GM23338 (cell line): ENCODE measurements around the gene ZNF93. TPM values are rescaled to one million over a fixed set of nuclear protein-coding genes. Genes with fewer than 3 reads are reported as not detected.

ENCODE experiments used
- ATAC-seq: fragments of 200-7000 bp; cut with Tn5 transposase; 3 replicates; pipeline ENCODE4 v1.9.1; 2020
- DNase-seq: peaks from one replicate; pipeline ENCODE4 v3.0.0-alpha.2; 2015; ENCODE audit warnings: low spot score
- H2AFZ ChIP-seq: fragments of 200-600 bp; sonication (generic); 2 replicates; pipeline ENCODE4 v1.8.0; 2016; ENCODE audit warnings: antibody characterized with exemption, mild to moderate bottlenecking, moderate library complexity
- H3F3A ChIP-seq: fragments of 200-600 bp; sonication (generic); replicated peaks from 2 replicates; pipeline ENCODE4 v1.8.0; 2017; ENCODE audit warnings: antibody characterized with exemption, mixed run types, low read depth
- H3K27ac ChIP-seq: fragments of 200-600 bp; sonication (generic); 2 replicates; pipeline ENCODE4 v1.6.1; 2016; ENCODE audit warnings: low read depth
- H3K27me3 ChIP-seq: fragments of 200-600 bp; sonication (generic); 2 replicates; pipeline ENCODE4 v1.8.0; 2016; ENCODE audit warnings: mild to moderate bottlenecking, mixed run types, moderate library complexity; ENCODE audit not compliant: insufficient read depth
- H3K36me3 ChIP-seq: fragments of 200-600 bp; sonication (generic); 2 replicates; pipeline ENCODE4 v1.8.0; 2016; ENCODE audit warnings: mild to moderate bottlenecking; ENCODE audit not compliant: insufficient read depth
- H3K4me1 ChIP-seq: fragments of 200-600 bp; sonication (generic); 2 replicates; pipeline ENCODE4 v1.8.0; 2016; ENCODE audit warnings: mild to moderate bottlenecking, moderate library complexity; ENCODE audit not compliant: insufficient read depth
- H3K4me2 ChIP-seq: fragments of 200-600 bp; sonication (generic); 2 replicates; pipeline ENCODE4 v1.7.1; 2017; ENCODE audit warnings: mixed run types
- H3K4me3 ChIP-seq: fragments of 200-600 bp; sonication (generic); 2 replicates; pipeline ENCODE4 v1.6.1; 2016; ENCODE audit warnings: mixed run types
- H3K79me2 ChIP-seq: fragments of 200-600 bp; sonication (generic); replicated peaks from 2 replicates; pipeline ENCODE4 v1.8.0; 2017; ENCODE audit warnings: mild to moderate bottlenecking; ENCODE audit not compliant: insufficient read depth
- H3K9me2 ChIP-seq: fragments of 200-600 bp; sonication (generic); 2 replicates; pipeline ENCODE4 v1.8.0; 2017; ENCODE audit not compliant: insufficient read depth
- H4K20me1 ChIP-seq: fragments of 200-600 bp; sonication (generic); replicated peaks from 2 replicates; pipeline ENCODE4 v1.8.0; 2017; ENCODE audit warnings: mild to moderate bottlenecking; ENCODE audit not compliant: insufficient read depth
- H3K27ac Mint-ChIP-seq: 2 replicates; pipeline ENCODE4 v1.8.0; 2020; ENCODE audit warnings: inconsistent platforms, mild to moderate bottlenecking, moderate library complexity, mixed read lengths
- H3K27me3 Mint-ChIP-seq: 3 replicates; pipeline ENCODE4 v1.8.0; 2022; ENCODE audit warnings: low read depth, mild to moderate bottlenecking, moderate library complexity, mixed read lengths, inconsistent platforms; ENCODE audit not compliant: insufficient read depth, poor library complexity
- H3K36me3 Mint-ChIP-seq: 3 replicates; pipeline ENCODE4 v1.8.0; 2021; ENCODE audit warnings: low read depth, mild to moderate bottlenecking, inconsistent platforms, moderate library complexity, mixed read lengths
- H3K4me1 Mint-ChIP-seq: 3 replicates; pipeline ENCODE4 v1.8.0; 2020; ENCODE audit warnings: mild to moderate bottlenecking, inconsistent platforms, mixed read lengths
- H3K4me3 Mint-ChIP-seq: 3 replicates; pipeline ENCODE4 v1.8.0; 2021; ENCODE audit warnings: moderate library complexity, mild to moderate bottlenecking, inconsistent platforms, mixed read lengths
- H3K9me3 Mint-ChIP-seq: 3 replicates; pipeline ENCODE4 v1.8.0; 2020; ENCODE audit warnings: moderate library complexity, mild to moderate bottlenecking, inconsistent platforms, mixed read lengths
- CREB1 ChIP-seq: fragments of 250-450 bp; sonication (Bioruptor Pico); IDR thresholded peaks from 2 replicates; pipeline ENCODE4 v1.5.0; 2020; ENCODE audit warnings: low read depth, mild to moderate bottlenecking, moderate library complexity
- EZH2 ChIP-seq: fragments of 200-600 bp; sonication (generic); IDR thresholded peaks from one replicate; pipeline ENCODE4 v1.8.0; 2017; ENCODE audit warnings: antibody characterized with exemption, mild to moderate bottlenecking, low read depth; ENCODE audit not compliant: unreplicated experiment
- EZH2phosphoT487 ChIP-seq: fragments of 200-600 bp; sonication (generic); IDR thresholded peaks from one replicate; pipeline ENCODE4 v1.8.1; 2018; ENCODE audit warnings: antibody characterized with exemption; ENCODE audit not compliant: unreplicated experiment
- JUNB ChIP-seq: IDR thresholded peaks from one replicate; pipeline ENCODE4 v1.6.1; 2016; ENCODE audit warnings: antibody characterized with exemption; ENCODE audit not compliant: unreplicated experiment
- POLR2AphosphoS5 ChIP-seq: IDR thresholded peaks from 2 replicates; pipeline ENCODE4 v1.6.1; 2016; ENCODE audit warnings: antibody characterized with exemption, low read depth
- STAT1 ChIP-seq: IDR thresholded peaks from one replicate; pipeline ENCODE4 v1.6.1; 2016; ENCODE audit warnings: antibody characterized with exemption; ENCODE audit not compliant: unreplicated experiment
- ZNF114 ChIP-seq: fragments of 250-450 bp; sonication (Bioruptor Pico); IDR thresholded peaks from 2 replicates; pipeline ENCODE4 v1.5.0; 2020; ENCODE audit warnings: mild to moderate bottlenecking, moderate library complexity
- ZNF331 ChIP-seq: fragments of 250-450 bp; sonication (Bioruptor Pico); IDR thresholded peaks from 2 replicates; pipeline ENCODE4 v1.5.0; 2020; ENCODE audit warnings: low read depth, mild to moderate bottlenecking, moderate library complexity
- polyA plus RNA-seq: library from polyadenylated mRNA; unstranded; fragments of >200 nt; fragmentation: Nextera tagmentation; extraction: Ambion mirVana; gene quantifications from 2 replicates; pipeline ENCODE4 v1.2.1, GENCODE V29; 2016
- total RNA-seq: library from RNA; depleted of rRNA; stranded (reverse); fragments of >200 nt; shearing (Covaris generic); gene quantifications from 2 replicates; pipeline ENCODE4 v1.2.3, GENCODE V29; 2014
- TF ChIP-seq, protein P1 (sequence below): IDR thresholded peaks from 2 replicates; pipeline ENCODE4 v1.6.1; 2016; ENCODE audit warnings: antibody characterized with exemption
- TF ChIP-seq, protein P2 (sequence below): IDR thresholded peaks from one replicate; pipeline ENCODE4 v1.6.1; 2018; ENCODE audit warnings: antibody characterized with exemption; ENCODE audit not compliant: unreplicated experiment
- TF ChIP-seq, protein P3 (sequence below), 2 experiments: fragments of 200-600 bp in 1 of 2; sonication (generic) in 1 of 2; conservative IDR thresholded peaks; 2 replicates each; pipeline versions ENCODE4 v1.5.1 to v1.6.1; 2016 to 2017; ENCODE audit warnings: antibody characterized with exemption in 2 of 2, low read depth in 2 of 2, mild to moderate bottlenecking in 2 of 2, moderate library complexity in 1 of 2

ZNF93 gene
- total and polyA plus RNA-seq, 2 experiments from 2014 or later, result 48.6 to 122 TPM

DNA sequence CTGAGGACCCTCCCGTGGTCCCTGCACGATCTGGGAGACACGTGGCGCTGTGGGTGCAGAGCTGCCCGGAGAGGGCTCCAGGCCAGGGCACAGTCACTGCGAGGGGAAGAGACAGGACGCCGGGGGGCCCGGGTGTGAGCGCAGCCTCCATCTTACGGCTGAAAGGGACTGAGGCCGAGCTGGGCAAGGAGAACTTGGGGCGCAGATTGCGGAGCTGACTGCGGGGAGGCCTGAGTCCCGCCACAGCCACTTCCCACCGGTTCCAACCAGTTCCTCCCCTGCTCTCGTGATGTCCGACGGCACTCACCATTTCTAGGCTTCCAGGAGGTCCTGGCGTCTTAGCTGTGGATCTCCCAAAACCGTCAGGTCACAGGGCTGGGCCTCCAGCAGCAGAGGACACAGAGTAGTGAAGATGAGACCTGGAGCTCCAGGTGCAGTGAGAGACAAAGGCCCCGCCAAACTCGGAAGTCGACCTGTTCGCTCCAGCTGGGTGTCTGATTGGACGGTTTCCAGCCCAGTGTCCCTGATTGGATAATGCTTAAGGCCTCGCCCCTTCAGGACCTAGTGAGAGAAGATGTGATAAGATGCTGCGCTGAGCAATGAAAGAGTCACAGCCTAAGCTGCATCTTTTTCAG, 39.9 kb upstream of the ZNF93 start:
- peaks cover 41% of the 10 kb centered on the region for H3K79me2 ChIP-seq
- H3F3A ChIP-seq, result no peaks in the 10 kb centered on the region
- H3K4me3 Mint-ChIP-seq, result peak overlapping the region; percentile 96
- H3K27me3 ChIP-seq, result no peaks in the 10 kb centered on the region
- ATAC-seq (peak; percentile 85), DNase-seq (peak; percentile 97)
- H3K9me2 ChIP-seq, result no peaks in the 10 kb centered on the region
- no peaks in the 10 kb centered on the region; the same call in 2 of the 3 replicates for H3K9me3 Mint-ChIP-seq
- peak overlapping the region; percentile 85 for H3K4me2 ChIP-seq
- peaks cover 4% of the 10 kb centered on the region; the same call in 1 of the 2 replicates for H3K36me3 ChIP-seq
- H3K36me3 Mint-ChIP-seq, result peaks cover 38% of the 10 kb centered on the region
- no peaks in the 10 kb centered on the region for H3K4me1 ChIP-seq
- H4K20me1 ChIP-seq, result peaks cover 13% of the 10 kb centered on the region
- H3K27ac ChIP-seq, result peak overlapping the region; percentile 64; the same call in 1 of the 2 replicates
- peak overlapping the region; percentile 78 for H3K4me3 ChIP-seq
- peaks cover 5% of the 10 kb centered on the region for H3K27me3 Mint-ChIP-seq
- no peak overlapping the region for H2AFZ ChIP-seq
- H3K27ac Mint-ChIP-seq, result peak overlapping the region; percentile 99
- TF ChIP-seq EZH2phosphoT487 (no peak), POLR2AphosphoS5 (peak; percentile 96)
- peaks cover 8% of the 10 kb centered on the region; the same call in 2 of the 3 replicates for H3K4me1 Mint-ChIP-seq

DNA sequence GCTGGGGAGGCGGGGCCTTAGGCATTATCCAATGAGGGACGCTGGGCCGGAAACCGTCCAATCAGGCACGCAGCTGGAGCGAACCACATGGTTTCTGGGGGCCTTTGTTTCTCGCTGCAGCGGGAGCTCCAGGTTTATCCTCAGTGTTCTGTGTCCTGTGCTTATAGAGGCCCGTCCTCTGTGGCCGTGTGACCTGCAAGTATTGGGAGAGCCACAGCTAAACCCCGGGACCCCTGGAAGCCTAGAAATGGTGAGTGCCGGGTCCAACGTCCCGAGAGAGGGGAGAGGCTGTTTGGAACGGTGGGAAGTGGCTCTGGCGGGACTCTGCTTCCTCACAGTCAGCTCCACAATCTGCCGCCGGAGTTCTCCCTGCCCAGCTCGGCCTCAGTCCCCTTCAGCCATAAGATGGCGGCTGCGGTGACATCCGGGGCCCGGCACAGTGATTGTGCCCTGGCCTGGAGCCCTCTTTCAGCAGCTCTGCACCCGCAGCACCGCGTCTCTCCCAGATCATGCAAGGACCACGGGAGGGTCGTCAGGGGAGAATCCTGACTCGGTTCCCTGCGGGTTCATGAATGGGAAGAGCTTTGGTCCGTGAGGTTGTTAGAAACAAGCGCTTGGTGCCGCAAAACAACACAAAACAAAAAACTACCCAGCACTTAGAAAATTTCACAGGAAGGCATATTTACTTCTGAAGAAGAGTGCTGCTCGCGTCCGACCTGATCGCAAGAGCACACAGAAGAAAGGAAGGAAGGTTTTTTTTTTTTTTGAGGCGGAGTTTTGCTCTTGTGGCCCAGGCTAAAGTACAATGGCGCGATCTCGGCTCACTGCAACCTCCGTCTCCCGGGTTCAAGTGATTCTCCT, 34.8 kb upstream of the ZNF93 start, which contains the start of gene ZNF253:
Gene ZNF253, plus strand, starts transcription at position 133 of the 861 bp plus-strand sequence. Its CDS starts 115 bp downstream, at position 248.
- Histone ChIP-seq H3K36me3 (no peaks in the 10 kb centered on the region; the same call in 1 of the 2 replicates), H3K27me3 (no peaks in the 10 kb centered on the region), H3K9me2 (no peaks in the 10 kb centered on the region), H4K20me1 (peaks cover 36% of the 10 kb centered on the region), H3K4me1 (peaks cover 29% of the 10 kb centered on the region), H3K79me2 (peaks cover 50% of the 10 kb centered on the region), H3K27ac (peak within 1 kb of the TSS; percentile 98), H2AFZ (no peak within 1 kb of the TSS), H3K4me3 (peak within 1 kb of the TSS; percentile 78), H3K4me2 (peak within 1 kb of the TSS; percentile 81), H3F3A (no peaks in the 10 kb centered on the region)
- H3K27ac Mint-ChIP-seq, result peak within 1 kb of the TSS; percentile 100
- H3K27me3 Mint-ChIP-seq, result peaks cover 7% of the 10 kb centered on the region
- ATAC-seq (peak; percentile 81), DNase-seq (peak; percentile 100)
- H3K36me3 Mint-ChIP-seq, result peaks cover 27% of the 10 kb centered on the region
- peak within 1 kb of the TSS; percentile 97 for H3K4me3 Mint-ChIP-seq
- no peak for TF ChIP-seq JUNB
- TF ChIP-seq CREB1 (CRISPR knock-in tag), result 0 out of 2 replicates have a peak, but pooled peaks have one; percentile 4
- TF ChIP-seq, protein P1, sequence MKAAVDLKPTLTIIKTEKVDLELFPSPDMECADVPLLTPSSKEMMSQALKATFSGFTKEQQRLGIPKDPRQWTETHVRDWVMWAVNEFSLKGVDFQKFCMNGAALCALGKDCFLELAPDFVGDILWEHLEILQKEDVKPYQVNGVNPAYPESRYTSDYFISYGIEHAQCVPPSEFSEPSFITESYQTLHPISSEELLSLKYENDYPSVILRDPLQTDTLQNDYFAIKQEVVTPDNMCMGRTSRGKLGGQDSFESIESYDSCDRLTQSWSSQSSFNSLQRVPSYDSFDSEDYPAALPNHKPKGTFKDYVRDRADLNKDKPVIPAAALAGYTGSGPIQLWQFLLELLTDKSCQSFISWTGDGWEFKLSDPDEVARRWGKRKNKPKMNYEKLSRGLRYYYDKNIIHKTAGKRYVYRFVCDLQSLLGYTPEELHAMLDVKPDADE, result peak; percentile 69; the same call in 1 of the 2 replicates
- TF ChIP-seq ZNF114 (CRISPR knock-in tag), result no peak
- peak; percentile 99 for TF ChIP-seq POLR2AphosphoS5
- no peak for TF ChIP-seq STAT1
- TF ChIP-seq EZH2, result no peak
- TF ChIP-seq, protein P2, sequence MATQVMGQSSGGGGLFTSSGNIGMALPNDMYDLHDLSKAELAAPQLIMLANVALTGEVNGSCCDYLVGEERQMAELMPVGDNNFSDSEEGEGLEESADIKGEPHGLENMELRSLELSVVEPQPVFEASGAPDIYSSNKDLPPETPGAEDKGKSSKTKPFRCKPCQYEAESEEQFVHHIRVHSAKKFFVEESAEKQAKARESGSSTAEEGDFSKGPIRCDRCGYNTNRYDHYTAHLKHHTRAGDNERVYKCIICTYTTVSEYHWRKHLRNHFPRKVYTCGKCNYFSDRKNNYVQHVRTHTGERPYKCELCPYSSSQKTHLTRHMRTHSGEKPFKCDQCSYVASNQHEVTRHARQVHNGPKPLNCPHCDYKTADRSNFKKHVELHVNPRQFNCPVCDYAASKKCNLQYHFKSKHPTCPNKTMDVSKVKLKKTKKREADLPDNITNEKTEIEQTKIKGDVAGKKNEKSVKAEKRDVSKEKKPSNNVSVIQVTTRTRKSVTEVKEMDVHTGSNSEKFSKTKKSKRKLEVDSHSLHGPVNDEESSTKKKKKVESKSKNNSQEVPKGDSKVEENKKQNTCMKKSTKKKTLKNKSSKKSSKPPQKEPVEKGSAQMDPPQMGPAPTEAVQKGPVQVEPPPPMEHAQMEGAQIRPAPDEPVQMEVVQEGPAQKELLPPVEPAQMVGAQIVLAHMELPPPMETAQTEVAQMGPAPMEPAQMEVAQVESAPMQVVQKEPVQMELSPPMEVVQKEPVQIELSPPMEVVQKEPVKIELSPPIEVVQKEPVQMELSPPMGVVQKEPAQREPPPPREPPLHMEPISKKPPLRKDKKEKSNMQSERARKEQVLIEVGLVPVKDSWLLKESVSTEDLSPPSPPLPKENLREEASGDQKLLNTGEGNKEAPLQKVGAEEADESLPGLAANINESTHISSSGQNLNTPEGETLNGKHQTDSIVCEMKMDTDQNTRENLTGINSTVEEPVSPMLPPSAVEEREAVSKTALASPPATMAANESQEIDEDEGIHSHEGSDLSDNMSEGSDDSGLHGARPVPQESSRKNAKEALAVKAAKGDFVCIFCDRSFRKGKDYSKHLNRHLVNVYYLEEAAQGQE, result no peak
- TF ChIP-seq ZNF331 (CRISPR knock-in tag), result no peak
- TF ChIP-seq, protein P3, sequence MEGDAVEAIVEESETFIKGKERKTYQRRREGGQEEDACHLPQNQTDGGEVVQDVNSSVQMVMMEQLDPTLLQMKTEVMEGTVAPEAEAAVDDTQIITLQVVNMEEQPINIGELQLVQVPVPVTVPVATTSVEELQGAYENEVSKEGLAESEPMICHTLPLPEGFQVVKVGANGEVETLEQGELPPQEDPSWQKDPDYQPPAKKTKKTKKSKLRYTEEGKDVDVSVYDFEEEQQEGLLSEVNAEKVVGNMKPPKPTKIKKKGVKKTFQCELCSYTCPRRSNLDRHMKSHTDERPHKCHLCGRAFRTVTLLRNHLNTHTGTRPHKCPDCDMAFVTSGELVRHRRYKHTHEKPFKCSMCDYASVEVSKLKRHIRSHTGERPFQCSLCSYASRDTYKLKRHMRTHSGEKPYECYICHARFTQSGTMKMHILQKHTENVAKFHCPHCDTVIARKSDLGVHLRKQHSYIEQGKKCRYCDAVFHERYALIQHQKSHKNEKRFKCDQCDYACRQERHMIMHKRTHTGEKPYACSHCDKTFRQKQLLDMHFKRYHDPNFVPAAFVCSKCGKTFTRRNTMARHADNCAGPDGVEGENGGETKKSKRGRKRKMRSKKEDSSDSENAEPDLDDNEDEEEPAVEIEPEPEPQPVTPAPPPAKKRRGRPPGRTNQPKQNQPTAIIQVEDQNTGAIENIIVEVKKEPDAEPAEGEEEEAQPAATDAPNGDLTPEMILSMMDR (conservative IDR thresholded peaks at IDR 0.05; ENCODE audit: low read depth in 2 of 2), result no peak
- peaks cover 3% of the 10 kb centered on the region; the same call in 2 of the 3 replicates for H3K9me3 Mint-ChIP-seq
- H3K4me1 Mint-ChIP-seq, result peaks cover 21% of the 10 kb centered on the region
